Neural cell (in vitro differentiated cells): ENCODE data around the gene GINS1. TPM values are rescaled to one million over a fixed set of nuclear protein-coding genes. Genes with fewer than 3 reads are reported as not detected.

ENCODE experiments used
- H2AFZ ChIP-seq: fragments of 200-600, 300-800 bp; sonication (generic), shearing (Covaris generic); 2 replicates; pipeline ENCODE4 v1.6.0; 2014; ENCODE audit warnings: low read depth, mild to moderate bottlenecking, antibody characterized with exemption, low read length, moderate library complexity
- H3F3A ChIP-seq: fragments of 200-600 bp; shearing (Covaris generic); 2 replicates; pipeline ENCODE4 v1.6.1; 2016; ENCODE audit warnings: mild to moderate bottlenecking, moderate library complexity, mixed read lengths, antibody characterized with exemption, low read length; ENCODE audit not compliant: insufficient read depth, poor library complexity, severe bottlenecking
- H3K27ac ChIP-seq: fragments of 200-600, 300-800 bp; sonication (generic), shearing (Covaris generic); 2 replicates; pipeline ENCODE4 v1.5.1; 2014; ENCODE audit warnings: mild to moderate bottlenecking, low read length, moderate library complexity
- H3K27me3 ChIP-seq: fragments of 300-800, 200-600 bp; sonication (generic), shearing (Covaris generic); 2 replicates; pipeline ENCODE4 v1.6.0; 2014; ENCODE audit warnings: mild to moderate bottlenecking, low read depth, low read length, moderate library complexity; ENCODE audit not compliant: insufficient read depth
- H3K36me3 ChIP-seq: fragments of 300-800, 200-600 bp; sonication (generic), shearing (Covaris generic); 2 replicates; pipeline ENCODE4 v1.5.1; 2014; ENCODE audit warnings: mild to moderate bottlenecking, antibody characterized with exemption, low read length, moderate library complexity; ENCODE audit not compliant: insufficient read depth
- H3K4me2 ChIP-seq: fragments of 300-800, 200-600 bp; sonication (generic), shearing (Covaris generic); 2 replicates; pipeline ENCODE4 v1.6.0; 2014; ENCODE audit warnings: mild to moderate bottlenecking, low read length
- H3K4me3 ChIP-seq: fragments of 300-800, 200-600 bp; sonication (generic), shearing (Covaris generic); 2 replicates; pipeline ENCODE4 v1.5.1; 2014; ENCODE audit warnings: mild to moderate bottlenecking, low read length, moderate library complexity
- H3K79me2 ChIP-seq: fragments of 200-600 bp; shearing (Covaris generic); replicated peaks from 2 replicates; pipeline ENCODE4 v1.6.0; 2014; ENCODE audit warnings: mild to moderate bottlenecking, low read length, moderate library complexity; ENCODE audit not compliant: insufficient read depth
- H3K9ac ChIP-seq: fragments of 300-800, 200-600 bp; sonication (generic), shearing (Covaris generic); 2 replicates; pipeline ENCODE4 v1.6.1; 2016; ENCODE audit warnings: mild to moderate bottlenecking, low read length, mixed read lengths
- H3K9me2 ChIP-seq: fragments of 200-600 bp; shearing (Covaris generic); 2 replicates; pipeline ENCODE4 v1.6.1; 2016; ENCODE audit warnings: mild to moderate bottlenecking, low read length, mixed read lengths; ENCODE audit not compliant: insufficient read depth
- H3K9me3 ChIP-seq: fragments of 200-600, 300-800 bp; sonication (generic), shearing (Covaris generic); 2 replicates; pipeline ENCODE4 v1.6.1; 2016; ENCODE audit warnings: mild to moderate bottlenecking, mixed run types, low read length, moderate library complexity, mixed read lengths
- H4K20me1 ChIP-seq: fragments of 200-600 bp; shearing (Covaris generic); 2 replicates; pipeline ENCODE4 v1.6.1; 2016; ENCODE audit warnings: mild to moderate bottlenecking, mixed run types; ENCODE audit not compliant: insufficient read depth
- EP300 ChIP-seq: fragments of 450-650 bp; conservative IDR thresholded peaks from 2 replicates; pipeline ENCODE4 v1.6.1; 2014; ENCODE audit warnings: antibody characterized with exemption, mild to moderate bottlenecking, moderate library complexity; ENCODE audit not compliant: poor library complexity, severe bottlenecking
- EZH2 ChIP-seq: fragments of 200-600, 300-800 bp; shearing (Covaris generic), sonication (generic); IDR thresholded peaks from 2 replicates; pipeline ENCODE4 v1.6.1; 2014; ENCODE audit warnings: antibody characterized with exemption, low read length, borderline replicate concordance, mild to moderate bottlenecking; ENCODE audit not compliant: insufficient read depth, poor library complexity, severe bottlenecking
- MXI1 ChIP-seq: fragments of 450-650 bp; conservative IDR thresholded peaks from 2 replicates; pipeline ENCODE4 v1.6.1; 2014; ENCODE audit warnings: antibody characterized with exemption, mild to moderate bottlenecking; ENCODE audit not compliant: poor library complexity, severe bottlenecking
- POLR2AphosphoS5 ChIP-seq: IDR thresholded peaks from 2 replicates; pipeline ENCODE4 v1.6.1; 2012
- RAD21 ChIP-seq: fragments of 450-650 bp; conservative IDR thresholded peaks from 2 replicates; pipeline ENCODE4 v1.6.1; 2014; ENCODE audit warnings: antibody characterized with exemption, mild to moderate bottlenecking, moderate library complexity
- REST ChIP-seq: IDR thresholded peaks from 2 replicates; pipeline ENCODE4 v1.6.1; 2012; ENCODE audit warnings: borderline replicate concordance
- SMC3 ChIP-seq: fragments of 450-650 bp; conservative IDR thresholded peaks from 2 replicates; pipeline ENCODE4 v1.6.1; 2014; ENCODE audit warnings: antibody characterized with exemption, mild to moderate bottlenecking, moderate library complexity; ENCODE audit not compliant: poor library complexity
- TAF1 ChIP-seq: IDR thresholded peaks from 2 replicates; pipeline ENCODE4 v1.6.1; 2012; ENCODE audit warnings: low read depth
- polyA plus RNA-seq: library from polyadenylated mRNA; depleted of rRNA; stranded (reverse); fragments of >200 nt; gene quantifications from 2 replicates; pipeline ENCODE4 v1.2.3, GENCODE V29; 2014
- TF ChIP-seq, protein P1 (sequence below): fragments of 450-650 bp; IDR thresholded peaks from 2 replicates; pipeline ENCODE4 v1.5.1; 2014; ENCODE audit warnings: antibody characterized with exemption, mild to moderate bottlenecking, moderate library complexity; ENCODE audit not compliant: poor library complexity, severe bottlenecking

Gene GINS1
- polyA plus RNA-seq, 1 donor from 2014 or later, result 4.5 TPM

DNA sequence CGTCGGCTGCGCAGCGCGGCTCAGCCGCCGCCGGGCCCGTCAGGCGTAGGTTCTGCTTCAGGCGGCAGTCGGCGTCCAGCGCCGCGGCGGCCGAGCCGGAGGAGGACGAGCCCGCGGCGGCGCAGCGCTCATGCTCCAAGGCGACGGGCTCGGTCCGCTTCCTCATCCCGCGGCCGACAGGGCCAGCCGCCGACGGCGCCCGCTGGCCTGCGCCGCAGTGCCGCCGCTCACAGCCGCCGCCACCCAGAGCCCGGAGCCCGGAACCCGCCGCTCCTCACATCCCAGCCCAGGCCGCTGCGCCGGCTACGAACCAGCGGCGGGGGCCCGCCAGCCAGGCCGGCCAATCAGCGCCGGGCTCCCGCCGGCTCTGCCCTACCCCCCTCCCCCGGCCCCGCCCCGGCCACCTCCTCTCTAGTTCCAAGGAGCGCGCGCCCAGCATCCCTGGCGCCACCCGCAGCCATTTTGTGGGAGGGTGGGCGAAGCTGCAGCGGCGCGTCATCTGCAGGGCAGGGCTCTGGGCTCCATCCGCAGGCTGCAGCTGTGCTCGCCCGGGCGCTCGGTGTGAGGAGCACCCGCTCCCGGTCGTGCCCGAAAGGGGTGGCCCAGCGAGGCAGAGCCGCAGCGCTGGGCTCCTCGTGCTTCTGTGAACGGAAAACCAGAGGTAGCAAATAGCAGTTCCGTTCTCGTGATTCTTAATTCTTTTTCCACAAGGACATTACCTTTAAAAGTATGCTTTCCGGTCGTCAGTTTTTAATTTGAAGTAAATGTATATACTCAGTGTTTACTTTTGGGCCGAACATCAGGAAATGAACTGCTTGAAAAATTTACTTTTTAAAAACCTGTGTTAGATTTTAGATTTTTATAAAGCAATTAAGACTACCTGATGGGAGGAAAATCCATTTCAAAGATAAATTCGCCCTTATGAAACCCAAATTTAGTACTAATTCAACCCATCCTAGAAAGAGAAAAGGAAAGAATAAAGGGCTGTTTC is 16.6 kb upstream of the GINS1 start, which contains the start of gene ABHD12:
ABHD12 (minus strand) TSS at position 298 of the 991 bp plus-strand sequence; CDS start at position 166, 132 bp downstream.
- H3K27ac ChIP-seq, result peak within 1 kb of the TSS; percentile 77
- H3F3A ChIP-seq, result no peaks in the 10 kb centered on the region
- H3K4me2 ChIP-seq, result peak within 1 kb of the TSS; percentile 84
- peak; percentile 12 for TF ChIP-seq SMC3
- TF ChIP-seq EP300, result peak; percentile 21
- TF ChIP-seq TAF1, result peak; percentile 70
- peak; percentile 79 for TF ChIP-seq POLR2AphosphoS5
- TF ChIP-seq EZH2, result no peak
- no peak for TF ChIP-seq RAD21
- peak; percentile 72 for TF ChIP-seq REST
- peak; percentile 55 for TF ChIP-seq MXI1
- TF ChIP-seq, protein P1, sequence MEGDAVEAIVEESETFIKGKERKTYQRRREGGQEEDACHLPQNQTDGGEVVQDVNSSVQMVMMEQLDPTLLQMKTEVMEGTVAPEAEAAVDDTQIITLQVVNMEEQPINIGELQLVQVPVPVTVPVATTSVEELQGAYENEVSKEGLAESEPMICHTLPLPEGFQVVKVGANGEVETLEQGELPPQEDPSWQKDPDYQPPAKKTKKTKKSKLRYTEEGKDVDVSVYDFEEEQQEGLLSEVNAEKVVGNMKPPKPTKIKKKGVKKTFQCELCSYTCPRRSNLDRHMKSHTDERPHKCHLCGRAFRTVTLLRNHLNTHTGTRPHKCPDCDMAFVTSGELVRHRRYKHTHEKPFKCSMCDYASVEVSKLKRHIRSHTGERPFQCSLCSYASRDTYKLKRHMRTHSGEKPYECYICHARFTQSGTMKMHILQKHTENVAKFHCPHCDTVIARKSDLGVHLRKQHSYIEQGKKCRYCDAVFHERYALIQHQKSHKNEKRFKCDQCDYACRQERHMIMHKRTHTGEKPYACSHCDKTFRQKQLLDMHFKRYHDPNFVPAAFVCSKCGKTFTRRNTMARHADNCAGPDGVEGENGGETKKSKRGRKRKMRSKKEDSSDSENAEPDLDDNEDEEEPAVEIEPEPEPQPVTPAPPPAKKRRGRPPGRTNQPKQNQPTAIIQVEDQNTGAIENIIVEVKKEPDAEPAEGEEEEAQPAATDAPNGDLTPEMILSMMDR, result no peak
- H4K20me1 ChIP-seq, result no peaks in the 10 kb centered on the region
- H3K79me2 ChIP-seq, result peaks cover 16% of the 10 kb centered on the region
- peak within 1 kb of the TSS; percentile 97 for H3K4me3 ChIP-seq
- H2AFZ ChIP-seq, result peak within 1 kb of the TSS; percentile 53
- no peaks in the 10 kb centered on the region for H3K36me3 ChIP-seq
- H3K27me3 ChIP-seq, result no peaks in the 10 kb centered on the region
- peak within 1 kb of the TSS; percentile 88 for H3K9ac ChIP-seq
- H3K9me3 ChIP-seq, result no peaks in the 10 kb centered on the region
- no peaks in the 10 kb centered on the region for H3K9me2 ChIP-seq

DNA sequence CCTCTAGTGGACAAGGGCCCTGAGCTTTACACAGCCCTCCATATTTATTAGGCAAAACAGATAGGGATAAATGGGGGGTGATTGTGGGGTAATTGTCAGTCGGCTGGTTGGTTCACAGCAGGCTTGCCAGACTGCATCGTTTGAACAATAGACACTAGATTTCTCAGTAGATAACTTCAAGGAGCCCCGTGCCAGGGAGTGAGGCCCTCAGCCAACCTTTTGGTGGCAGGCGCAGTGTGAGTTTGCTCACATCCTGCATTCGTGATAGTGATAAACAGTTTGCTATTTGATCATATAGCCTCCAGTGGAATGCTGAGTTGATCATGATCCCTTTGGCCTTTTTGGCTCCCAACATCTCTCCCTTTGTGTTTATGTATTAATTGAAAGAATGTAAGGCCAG is 13.2 kb upstream of the GINS1 start:
- no peak overlapping the region for H2AFZ ChIP-seq
- no peak overlapping the region for H3K4me3 ChIP-seq
- H3K9me3 ChIP-seq, result no peaks in the 10 kb centered on the region
- no peaks in the 10 kb centered on the region for H3K36me3 ChIP-seq
- H3K27me3 ChIP-seq, result no peaks in the 10 kb centered on the region
- no peaks in the 10 kb centered on the region for H4K20me1 ChIP-seq
- H3F3A ChIP-seq, result no peaks in the 10 kb centered on the region
- H3K9ac ChIP-seq, result no peak overlapping the region
- no peaks in the 10 kb centered on the region for H3K9me2 ChIP-seq
- TF ChIP-seq, protein P1, result no peak
- TF ChIP-seq EP300, result no peak
- no peak for TF ChIP-seq POLR2AphosphoS5
- TF ChIP-seq MXI1, result no peak
- TF ChIP-seq RAD21, result no peak
- no peak for TF ChIP-seq EZH2
- TF ChIP-seq TAF1, result no peak
- no peak for TF ChIP-seq SMC3
- no peak for TF ChIP-seq REST
- H3K27ac ChIP-seq, result no peak overlapping the region
- no peaks in the 10 kb centered on the region for H3K79me2 ChIP-seq
- H3K4me2 ChIP-seq, result no peak overlapping the region
